ENCODE results near the gene PLEKHA7. TPM values are rescaled to one million over a fixed set of nuclear protein-coding genes. Genes with fewer than 3 reads are reported as not detected.

PLEKHA7 gene
- total RNA-seq, 1 donor from 2014 or later, result 77.1 TPM

- TF ChIP-seq, protein P1, sequence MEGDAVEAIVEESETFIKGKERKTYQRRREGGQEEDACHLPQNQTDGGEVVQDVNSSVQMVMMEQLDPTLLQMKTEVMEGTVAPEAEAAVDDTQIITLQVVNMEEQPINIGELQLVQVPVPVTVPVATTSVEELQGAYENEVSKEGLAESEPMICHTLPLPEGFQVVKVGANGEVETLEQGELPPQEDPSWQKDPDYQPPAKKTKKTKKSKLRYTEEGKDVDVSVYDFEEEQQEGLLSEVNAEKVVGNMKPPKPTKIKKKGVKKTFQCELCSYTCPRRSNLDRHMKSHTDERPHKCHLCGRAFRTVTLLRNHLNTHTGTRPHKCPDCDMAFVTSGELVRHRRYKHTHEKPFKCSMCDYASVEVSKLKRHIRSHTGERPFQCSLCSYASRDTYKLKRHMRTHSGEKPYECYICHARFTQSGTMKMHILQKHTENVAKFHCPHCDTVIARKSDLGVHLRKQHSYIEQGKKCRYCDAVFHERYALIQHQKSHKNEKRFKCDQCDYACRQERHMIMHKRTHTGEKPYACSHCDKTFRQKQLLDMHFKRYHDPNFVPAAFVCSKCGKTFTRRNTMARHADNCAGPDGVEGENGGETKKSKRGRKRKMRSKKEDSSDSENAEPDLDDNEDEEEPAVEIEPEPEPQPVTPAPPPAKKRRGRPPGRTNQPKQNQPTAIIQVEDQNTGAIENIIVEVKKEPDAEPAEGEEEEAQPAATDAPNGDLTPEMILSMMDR (IDR thresholded peaks at IDR 0.05; ENCODE audit: unreplicated experiment), result no peak
- H3K9me3 Mint-ChIP-seq (ENCODE audit: low read depth), result no peaks in the 10 kb centered on the region
- no peak for DNase-seq (ENCODE audit: low spot score, unreplicated experiment)
- H3K4me3 Mint-ChIP-seq (ENCODE audit: low read depth), result no peak overlapping the region
- peaks cover 51% of the 10 kb centered on the region for H3K36me3 Mint-ChIP-seq (ENCODE audit: insufficient read depth)
- no peaks in the 10 kb centered on the region for H3K27me3 Mint-ChIP-seq
- H3K4me1 Mint-ChIP-seq (ENCODE audit: low read depth), result peaks cover 13% of the 10 kb centered on the region
- H3K27ac Mint-ChIP-seq, result no peak overlapping the region
Observed at GRCh38 chr11:16745950-16746605, 268.1 kb downstream of the PLEKHA7 start.

DNA sequence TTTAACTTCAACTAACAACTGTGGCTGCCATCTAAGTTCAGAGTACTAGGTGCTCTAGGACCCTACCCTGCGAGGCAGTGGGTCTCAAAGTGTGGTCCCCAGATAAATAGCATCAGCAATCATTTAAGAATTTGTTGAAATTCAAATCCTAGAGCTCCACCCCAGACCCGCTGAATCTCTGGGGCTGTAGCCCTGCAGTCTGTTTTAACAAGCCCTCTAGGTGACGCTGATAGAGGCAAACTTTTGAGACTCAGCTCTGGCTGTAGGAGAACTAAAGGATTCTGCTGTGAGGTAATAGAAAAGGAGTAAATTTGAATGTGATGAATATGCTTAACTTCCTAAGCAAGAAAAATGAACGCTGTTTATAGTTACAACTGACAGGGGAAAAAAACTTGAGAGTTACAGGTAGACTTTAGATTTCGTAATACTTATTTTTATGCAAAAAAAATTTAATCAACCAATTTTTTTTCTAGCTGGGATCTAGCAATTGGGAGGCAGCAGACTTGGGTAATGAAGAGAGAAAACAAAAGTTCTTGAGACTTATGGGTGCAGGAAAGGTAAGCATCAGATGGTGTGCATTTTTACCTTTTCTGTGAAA is 270.0 kb downstream of the PLEKHA7 start:
- H3K4me1 Mint-ChIP-seq (ENCODE audit: low read depth), result peaks cover 19% of the 10 kb centered on the region
- DNase-seq (ENCODE audit: low spot score, unreplicated experiment), result no peak
- peaks cover 43% of the 10 kb centered on the region for H3K36me3 Mint-ChIP-seq (ENCODE audit: insufficient read depth)
- no peaks in the 10 kb centered on the region for H3K27me3 Mint-ChIP-seq
- TF ChIP-seq, protein P1 (IDR thresholded peaks at IDR 0.05; ENCODE audit: unreplicated experiment), result no peak
- no peaks in the 10 kb centered on the region for H3K9me3 Mint-ChIP-seq (ENCODE audit: low read depth)
- no peak overlapping the region for H3K4me3 Mint-ChIP-seq (ENCODE audit: low read depth)
- peak overlapping the region; percentile 70 for H3K27ac Mint-ChIP-seq

GRCh38 chr11:16743478-16743877 is 270.7 kb downstream of the PLEKHA7 start:
- DNase-seq (ENCODE audit: low spot score, unreplicated experiment), result no peak
- TF ChIP-seq, protein P1 (IDR thresholded peaks at IDR 0.05; ENCODE audit: unreplicated experiment), result no peak
- no peak overlapping the region for H3K4me3 Mint-ChIP-seq (ENCODE audit: low read depth)
- H3K4me1 Mint-ChIP-seq (ENCODE audit: low read depth), result peaks cover 19% of the 10 kb centered on the region
- no peaks in the 10 kb centered on the region for H3K27me3 Mint-ChIP-seq
- H3K27ac Mint-ChIP-seq, result peak overlapping the region; percentile 4
- H3K9me3 Mint-ChIP-seq (ENCODE audit: low read depth), result no peaks in the 10 kb centered on the region
- H3K36me3 Mint-ChIP-seq (ENCODE audit: insufficient read depth), result peaks cover 40% of the 10 kb centered on the region

GRCh38 chr11:16741473-16741872 is 272.7 kb downstream of the PLEKHA7 start:
- Mint-ChIP-seq H3K4me1 (ENCODE audit: low read depth) (peaks cover 20% of the 10 kb centered on the region), H3K9me3 (ENCODE audit: low read depth) (no peaks in the 10 kb centered on the region), H3K27me3 (no peaks in the 10 kb centered on the region), H3K36me3 (ENCODE audit: insufficient read depth) (peaks cover 31% of the 10 kb centered on the region), H3K27ac (peak overlapping the region; percentile 65), H3K4me3 (ENCODE audit: low read depth) (peak overlapping the region; percentile 7)
- TF ChIP-seq, protein P1 (IDR thresholded peaks at IDR 0.05; ENCODE audit: unreplicated experiment), result no peak
- DNase-seq (ENCODE audit: low spot score, unreplicated experiment), result no peak

- TF ChIP-seq, protein P1 (IDR thresholded peaks at IDR 0.05; ENCODE audit: unreplicated experiment), result no peak
- Mint-ChIP-seq H3K4me1 (ENCODE audit: low read depth) (peaks cover 18% of the 10 kb centered on the region), H3K36me3 (ENCODE audit: insufficient read depth) (peaks cover 16% of the 10 kb centered on the region), H3K9me3 (ENCODE audit: low read depth) (no peaks in the 10 kb centered on the region), H3K4me3 (ENCODE audit: low read depth) (no peak overlapping the region), H3K27me3 (no peaks in the 10 kb centered on the region), H3K27ac (no peak overlapping the region)
- DNase-seq (ENCODE audit: low spot score, unreplicated experiment), result no peak
Observed at GRCh38 chr11:16738947-16739815, 275.0 kb downstream of the PLEKHA7 start.
